ENCODE results near the gene CBR1.

DNA sequence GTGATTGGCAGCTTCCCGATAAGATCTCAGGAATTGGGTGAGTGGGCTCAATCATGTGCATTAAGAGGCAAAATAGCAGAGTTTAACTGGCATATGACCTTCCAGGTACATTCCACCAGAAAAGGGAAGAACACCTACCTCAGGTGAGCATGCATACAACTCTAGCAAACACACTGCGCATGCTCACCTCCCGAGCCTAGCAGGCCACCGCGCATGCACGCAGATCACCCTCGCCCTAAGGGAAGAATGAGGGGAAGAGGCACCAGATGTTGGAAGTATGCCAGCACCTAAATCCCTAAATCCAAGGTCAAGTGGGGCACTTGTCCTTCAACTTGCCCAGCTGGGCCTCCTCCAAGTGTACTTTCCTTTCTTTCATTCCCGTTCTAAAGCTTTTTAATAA lies 41.4 kb downstream of the CBR1 start:
- TF ChIP-seq POLR2A (IDR thresholded peaks at IDR 0.05) (no peak), CTCF (IDR thresholded peaks at IDR 0.05) (no peak), EP300 (IDR thresholded peaks at IDR 0.05) (no peak)
